ENCODE results near the gene OR9A2. TPM values are rescaled to one million over a fixed set of nuclear protein-coding genes. Genes with fewer than 3 reads are reported as not detected.

OR9A2 gene
- total RNA-seq, 4 donors from 2014 or later: not detected

GRCh38 chr7:143003393-143004051 is 23.4 kb downstream of the OR9A2 start:
- Histone ChIP-seq H3K9me3 (peaks cover 0 to 12% (median 0%) of the 10 kb centered on the region in 3 donors), H3K27ac (no peak overlapping the region), H3K4me1 (no peaks in the 10 kb centered on the region), H3K27me3 (peaks cover 6% of the 10 kb centered on the region), H3K4me3 (no peak overlapping the region), H3K36me3 (no peaks in the 10 kb centered on the region)
- ATAC-seq: no peak
- no peak for TF ChIP-seq EP300 (IDR thresholded peaks at IDR 0.05)
- peak; percentile 52 to 71 (median 66) for TF ChIP-seq CTCF (IDR thresholded peaks at IDR 0.05)
- WGBS, 2 donors (ENCODE audit: low coverage in 1 of 2): 32 to 41% methylated on average over 5 of the region's 6 CpGs

GRCh38 chr7:143002898-143003297 is 24.0 kb downstream of the OR9A2 start:
- H3K4me3 ChIP-seq: no peak overlapping the region
- peaks cover 6% of the 10 kb centered on the region for H3K27me3 ChIP-seq
- H3K36me3 ChIP-seq: no peaks in the 10 kb centered on the region
- no peak for TF ChIP-seq CTCF (IDR thresholded peaks at IDR 0.05)
- ATAC-seq: no peak
- WGBS, 2 donors (ENCODE audit: low coverage in 1 of 2): 74 to 80% methylated on average over 4 to 5 of the region's 5 CpGs
- H3K9me3 ChIP-seq: peaks cover 0 to 12% (median 0%) of the 10 kb centered on the region in 3 donors
- no peaks in the 10 kb centered on the region for H3K4me1 ChIP-seq
- H3K27ac ChIP-seq: no peak overlapping the region

GRCh38 chr7:143002106-143002505 is 24.8 kb downstream of the OR9A2 start:
- Histone ChIP-seq H3K4me1 (no peaks in the 10 kb centered on the region), H3K9me3 (peaks cover 0 to 12% (median 0%) of the 10 kb centered on the region in 3 donors), H3K27ac (no peak overlapping the region), H3K4me3 (no peak overlapping the region), H3K36me3 (no peaks in the 10 kb centered on the region), H3K27me3 (peaks cover under 1% of the 10 kb centered on the region)
- ATAC-seq: no peak
- 41 to 55% methylated on average over 2 to 3 of the region's 3 CpGs for WGBS, 2 donors (ENCODE audit: low coverage in 1 of 2)
- no peak for TF ChIP-seq POLR2AphosphoS5 (IDR thresholded peaks at IDR 0.05)
- TF ChIP-seq EP300 (IDR thresholded peaks at IDR 0.05): no peak
- no peak for TF ChIP-seq CTCF (IDR thresholded peaks at IDR 0.05)
- no peak for TF ChIP-seq POLR2A (IDR thresholded peaks at IDR 0.05)

- WGBS, 2 donors (ENCODE audit: low coverage in 1 of 2): 86 to 89% methylated on average over 1 to 2 of the region's 2 CpGs
- Histone ChIP-seq H3K9me3 (peaks cover 0 to 12% (median 0%) of the 10 kb centered on the region in 3 donors), H3K27ac (no peak overlapping the region), H3K36me3 (no peaks in the 10 kb centered on the region), H3K27me3 (no peaks in the 10 kb centered on the region), H3K4me1 (no peaks in the 10 kb centered on the region), H3K4me3 (no peak overlapping the region)
- no peak for ATAC-seq
- no peak for TF ChIP-seq EP300 (IDR thresholded peaks at IDR 0.05)
- TF ChIP-seq POLR2A (IDR thresholded peaks at IDR 0.05): no peak
Observed at GRCh38 chr7:143000648-143001047, 26.3 kb downstream of the OR9A2 start.

- no peaks in the 10 kb centered on the region for H3K27me3 ChIP-seq
- H3K9me3 ChIP-seq: peaks cover 0 to 12% (median 0%) of the 10 kb centered on the region in 3 donors
- no peak overlapping the region for H3K27ac ChIP-seq
- no peaks in the 10 kb centered on the region for H3K36me3 ChIP-seq
- no peak for ATAC-seq
- H3K4me1 ChIP-seq: no peaks in the 10 kb centered on the region
- no peak overlapping the region for H3K4me3 ChIP-seq
- no peak for TF ChIP-seq POLR2AphosphoS5 (IDR thresholded peaks at IDR 0.05)
- no peak for TF ChIP-seq POLR2A (IDR thresholded peaks at IDR 0.05)
- TF ChIP-seq CTCF (IDR thresholded peaks at IDR 0.05): no peak
Observed at GRCh38 chr7:142999793-143000192, 27.1 kb downstream of the OR9A2 start.

All from gastroesophageal sphincter (tissue), 4 donors.